ENCODE measurements around the gene ZNF276. TPM values are rescaled to one million over a fixed set of nuclear protein-coding genes. Genes with fewer than 3 reads are reported as not detected.

The ZNF276 gene
- polyA plus RNA-seq, 1 donor (not counting 4 experiments of a cell fraction or from before 2014, with no cell fraction given), result 11.3 TPM

- dilution Hi-C loops (cut with MboI; ENCODE audit: extremely low pct_ligation_motif_present, low sequenced_read_pairs), result no loop called here
- no peak for TF ChIP-seq CTCF (optimal IDR thresholded peaks at IDR 0.05 in 1 of 3, IDR thresholded peaks at IDR 0.05 in 1 of 3, conservative IDR thresholded peaks at IDR 0.05 in 1 of 3; ENCODE audit: extremely low read depth in 1 of 3, insufficient read depth in 2 of 3, low read length in 3 of 3)
- TF ChIP-seq EZH2 (IDR thresholded peaks at IDR 0.05; ENCODE audit: low read length), result no peak
- Histone ChIP-seq H3K4me1 (ENCODE audit: control insufficient read depth, extremely low read depth, insufficient read depth, low read length) (peaks cover 20% of the 10 kb centered on the region), H3K9me1 (ENCODE audit: control insufficient read depth, extremely low read depth, insufficient read depth, low read length) (no peaks in the 10 kb centered on the region), H3K4me3 (ENCODE audit: control insufficient read depth in 2 of 3, extremely low read depth in 1 of 3, insufficient read depth in 2 of 3, low read depth in 1 of 3, low read length in 3 of 3) (no peak overlapping the region), H3K9ac (ENCODE audit: control insufficient read depth, extremely low read depth, insufficient read depth, low read length) (no peak overlapping the region), H2AFZ (ENCODE audit: control insufficient read depth, low read length) (no peak overlapping the region), H4K20me1 (ENCODE audit: control insufficient read depth, extremely low read depth, insufficient read depth, low read length) (no peaks in the 10 kb centered on the region), H3K9me3 (ENCODE audit: control insufficient read depth, low read depth, low read length) (no peaks in the 10 kb centered on the region), H3K36me3 (ENCODE audit: control insufficient read depth in 2 of 2, extremely low read depth in 1 of 2, insufficient read depth in 2 of 2, low read length in 2 of 2) (peaks cover 3 to 5% of the 10 kb centered on the region in 2 experiments), H3K27me3 (ENCODE audit: control insufficient read depth, extremely low read depth, insufficient read depth, low read length) (no peaks in the 10 kb centered on the region), H3K27ac (ENCODE audit: control insufficient read depth, insufficient read depth, low read length) (no peak overlapping the region), H3K79me2 (ENCODE audit: control insufficient read depth, insufficient read depth, low read length) (peaks cover 6% of the 10 kb centered on the region), H3K4me2 (ENCODE audit: control insufficient read depth, extremely low read depth, insufficient read depth, low read depth, low read length) (no peak overlapping the region)
- DNase-seq (ENCODE audit: low read depth, low spot score) (no peak), FAIRE-seq (no peak)
Measured at GRCh38 chr16:89716916-89717687, 4.2 kb upstream of the ZNF276 start.

GRCh38 chr16:89717688-89718505 lies 3.4 kb upstream of the ZNF276 start:
- H3K4me3 ChIP-seq (ENCODE audit: control insufficient read depth in 2 of 3, extremely low read depth in 1 of 3, insufficient read depth in 2 of 3, low read depth in 1 of 3, low read length in 3 of 3), result no peak overlapping the region
- H3K79me2 ChIP-seq (ENCODE audit: control insufficient read depth, insufficient read depth, low read length), result peaks cover 9% of the 10 kb centered on the region
- no peak overlapping the region for H3K9ac ChIP-seq (ENCODE audit: control insufficient read depth, extremely low read depth, insufficient read depth, low read length)
- H3K4me2 ChIP-seq (ENCODE audit: control insufficient read depth, extremely low read depth, insufficient read depth, low read depth, low read length), result no peak overlapping the region
- TF ChIP-seq EZH2 (IDR thresholded peaks at IDR 0.05; ENCODE audit: low read length) (no peak), CTCF (optimal IDR thresholded peaks at IDR 0.05 in 1 of 3, IDR thresholded peaks at IDR 0.05 in 1 of 3, conservative IDR thresholded peaks at IDR 0.05 in 1 of 3; ENCODE audit: extremely low read depth in 1 of 3, insufficient read depth in 2 of 3, low read length in 3 of 3) (no peak)
- no peak for DNase-seq (ENCODE audit: low read depth, low spot score)
- no peaks in the 10 kb centered on the region for H3K9me1 ChIP-seq (ENCODE audit: control insufficient read depth, extremely low read depth, insufficient read depth, low read length)
- H3K27ac ChIP-seq (ENCODE audit: control insufficient read depth, insufficient read depth, low read length), result no peak overlapping the region
- no peak overlapping the region for H2AFZ ChIP-seq (ENCODE audit: control insufficient read depth, low read length)
- H3K4me1 ChIP-seq (ENCODE audit: control insufficient read depth, extremely low read depth, insufficient read depth, low read length), result peaks cover 21% of the 10 kb centered on the region
- H3K36me3 ChIP-seq (ENCODE audit: control insufficient read depth in 2 of 2, extremely low read depth in 1 of 2, insufficient read depth in 2 of 2, low read length in 2 of 2), result peaks cover 3 to 5% of the 10 kb centered on the region in 2 experiments
- no peaks in the 10 kb centered on the region for H3K27me3 ChIP-seq (ENCODE audit: control insufficient read depth, extremely low read depth, insufficient read depth, low read length)
- H4K20me1 ChIP-seq (ENCODE audit: control insufficient read depth, extremely low read depth, insufficient read depth, low read length), result peaks cover 1% of the 10 kb centered on the region
- no peaks in the 10 kb centered on the region for H3K9me3 ChIP-seq (ENCODE audit: control insufficient read depth, low read depth, low read length)
- no peak for FAIRE-seq
- dilution Hi-C loops (cut with MboI; ENCODE audit: extremely low pct_ligation_motif_present, low sequenced_read_pairs), result no loop called here
